Measurements from ENCODE around the gene LPO. TPM values are rescaled to one million over a fixed set of nuclear protein-coding genes. Genes with fewer than 3 reads are reported as not detected.
A peak's percentile ranks its signal among the peaks of the same experiment; 100 is the strongest.

The LPO gene
- total RNA-seq, 1 donor from 2014 or later = not detected

- DNase-seq (no peak), ATAC-seq (no peak)
- Histone ChIP-seq H3K36me3 (no peaks in the 10 kb centered on the region), H3K4me3 (no peak overlapping the region), H3K4me1 (peaks cover 4% of the 10 kb centered on the region), H3K27ac (no peak overlapping the region), H3K9me3 (no peaks in the 10 kb centered on the region), H3K27me3 (peaks cover 5% of the 10 kb centered on the region)
- no peak for TF ChIP-seq CTCF (IDR thresholded peaks at IDR 0.05)
- intact Hi-C loops (cut with DNase I) = no loop called here
Measured at GRCh38 chr17:58229384-58229783, 9.0 kb upstream of the LPO start.

DNA sequence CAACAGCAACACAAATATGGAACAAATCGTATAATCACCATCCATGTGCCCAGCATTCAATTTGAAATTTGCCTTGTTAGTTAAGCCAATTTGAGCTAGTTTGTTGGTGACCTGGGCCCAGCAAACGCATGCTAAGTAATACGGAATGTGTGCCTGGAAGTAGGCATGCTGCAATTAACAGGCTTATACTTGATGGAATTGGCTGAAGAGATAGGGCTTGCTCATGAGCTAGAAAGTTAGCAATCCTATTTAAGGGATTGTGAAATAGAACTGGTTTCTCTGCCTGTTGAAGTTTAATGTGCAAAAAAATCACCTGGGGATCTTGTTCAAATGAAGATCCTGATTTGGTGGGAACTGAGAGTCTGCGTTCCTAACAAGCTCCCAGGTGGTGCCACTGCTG is 8.5 kb upstream of the LPO start:
- no peak for DNase-seq
- Histone ChIP-seq H3K36me3 (no peaks in the 10 kb centered on the region), H3K4me3 (no peak overlapping the region), H3K9me3 (no peaks in the 10 kb centered on the region), H3K27ac (no peak overlapping the region), H3K4me1 (peaks cover 4% of the 10 kb centered on the region), H3K27me3 (peaks cover 5% of the 10 kb centered on the region)
- ATAC-seq = no peak
- intact Hi-C loops (cut with DNase I) = no loop called here
- no peak for TF ChIP-seq CTCF (IDR thresholded peaks at IDR 0.05)

DNA sequence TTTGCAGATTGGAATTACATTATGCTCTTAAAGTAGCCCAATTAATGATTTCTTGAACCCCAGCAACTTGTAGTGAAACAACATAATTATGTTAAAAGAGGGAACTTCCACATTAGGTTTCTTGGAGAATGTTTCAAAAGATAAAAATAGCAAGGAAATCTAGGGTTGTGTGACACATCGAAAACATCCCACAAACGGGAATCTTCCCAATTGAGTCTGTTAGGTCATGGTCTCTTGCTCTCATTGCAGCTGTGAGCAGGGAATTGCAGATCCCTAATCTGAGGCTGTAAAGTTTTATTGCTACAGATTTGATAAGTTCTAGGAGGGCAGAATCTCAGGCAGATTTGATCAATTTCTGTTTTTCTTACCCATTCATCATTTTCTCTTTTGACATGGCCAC is 6.7 kb upstream of the LPO start:
- TF ChIP-seq CTCF (IDR thresholded peaks at IDR 0.05) = no peak
- DNase-seq (no peak), ATAC-seq (no peak)
- Histone ChIP-seq H3K27ac (no peak overlapping the region), H3K9me3 (no peaks in the 10 kb centered on the region), H3K4me1 (peaks cover 4% of the 10 kb centered on the region), H3K36me3 (no peaks in the 10 kb centered on the region), H3K4me3 (no peak overlapping the region), H3K27me3 (peaks cover 10% of the 10 kb centered on the region)
- intact Hi-C loops (cut with DNase I) = no loop called here

DNA sequence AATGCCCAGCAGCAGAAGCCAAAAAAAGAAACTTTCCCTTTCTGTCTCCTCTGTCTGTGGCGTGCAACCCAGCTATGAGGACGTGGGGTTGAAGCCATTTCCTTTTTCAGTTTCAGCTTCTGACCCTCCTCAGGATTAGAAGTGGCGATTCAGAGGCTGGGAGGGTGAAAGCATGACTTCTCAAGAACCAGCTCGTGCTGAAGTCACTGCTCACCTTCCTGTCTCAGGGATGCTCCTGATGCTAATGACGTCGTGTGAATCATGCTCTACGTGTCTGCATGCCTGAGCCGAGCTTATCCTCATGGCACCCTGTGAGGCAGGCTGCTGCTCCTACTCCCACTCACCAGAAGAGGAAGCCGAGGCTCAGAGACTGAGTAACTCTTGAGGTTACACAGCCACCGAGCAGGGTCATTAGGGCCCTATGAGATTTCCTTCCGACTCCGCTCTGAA is 5.7 kb upstream of the LPO start:
- Histone ChIP-seq H3K36me3 (no peaks in the 10 kb centered on the region), H3K27me3 (peaks cover 10% of the 10 kb centered on the region), H3K4me1 (peaks cover 4% of the 10 kb centered on the region), H3K27ac (no peak overlapping the region), H3K9me3 (no peaks in the 10 kb centered on the region), H3K4me3 (peak overlapping the region; percentile 4)
- ATAC-seq (peak; percentile 97), DNase-seq (peak; percentile 70)
- intact Hi-C loops (cut with DNase I) = no loop called here
- TF ChIP-seq CTCF (IDR thresholded peaks at IDR 0.05) = no peak

DNA sequence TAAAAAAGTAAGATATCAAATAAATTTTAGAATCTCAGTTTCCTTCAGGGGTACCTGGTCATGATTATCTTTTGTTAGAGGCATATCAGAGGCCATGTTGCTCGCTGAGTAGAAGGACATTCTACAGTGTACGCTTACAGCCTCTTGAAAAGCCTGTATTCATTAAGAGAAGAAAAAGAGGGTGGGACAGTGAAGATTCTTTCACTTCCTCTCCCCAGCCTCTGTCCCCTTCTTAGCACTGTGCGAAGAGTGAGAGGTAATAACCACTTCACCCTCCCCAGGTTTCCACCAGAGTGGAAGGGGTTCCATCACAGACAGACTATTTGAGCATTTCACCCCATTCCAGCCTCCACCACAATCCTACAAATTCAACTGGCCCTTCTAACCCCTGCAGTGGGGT is 4.8 kb upstream of the LPO start:
- ATAC-seq (peak; percentile 64), DNase-seq (no peak)
- intact Hi-C loops (cut with DNase I) = no loop called here
- H3K27me3 ChIP-seq = peaks cover 10% of the 10 kb centered on the region
- no peak for TF ChIP-seq CTCF (IDR thresholded peaks at IDR 0.05)
- H3K9me3 ChIP-seq = no peaks in the 10 kb centered on the region
- H3K36me3 ChIP-seq = no peaks in the 10 kb centered on the region
- H3K4me3 ChIP-seq = no peak overlapping the region
- peaks cover 4% of the 10 kb centered on the region for H3K4me1 ChIP-seq
- H3K27ac ChIP-seq = no peak overlapping the region

GRCh38 chr17:58234512-58234911 is 3.9 kb upstream of the LPO start:
- H3K9me3 ChIP-seq = no peaks in the 10 kb centered on the region
- no peak overlapping the region for H3K27ac ChIP-seq
- ATAC-seq (no peak), DNase-seq (no peak)
- TF ChIP-seq CTCF (IDR thresholded peaks at IDR 0.05) = no peak
- H3K4me1 ChIP-seq = peaks cover 4% of the 10 kb centered on the region
- peaks cover 10% of the 10 kb centered on the region for H3K27me3 ChIP-seq
- intact Hi-C loops (cut with DNase I) = no loop called here
- H3K36me3 ChIP-seq = no peaks in the 10 kb centered on the region
- H3K4me3 ChIP-seq = no peak overlapping the region

All from upper lobe of right lung (tissue), 1 donor.